Astrocyte (in vitro differentiated cells and primary cell): ENCODE data around the gene CR2. TPM values are rescaled to one million over a fixed set of nuclear protein-coding genes. Genes with fewer than 3 reads are reported as not detected.

Source experiments
- DNase-seq: peaks from one replicate; pipeline ENCODE4 v3.0.0-alpha.2; 2010; ENCODE audit warnings: low read depth
- FAIRE-seq: peaks from 2 replicates; lab custom pipeline; 2011; peaks lifted over from hg19 to GRCh38; lab: Jason Lieb, UNC
- H2AFZ ChIP-seq: 2 replicates; pipeline ENCODE4 v1.6.0; 2012; ENCODE audit warnings: low read depth, low read length, inconsistent platforms
- H3K27ac ChIP-seq: 2 replicates; pipeline ENCODE4 v1.5.1; 2011; ENCODE audit warnings: low read depth, low read length, inconsistent platforms
- H3K27me3 ChIP-seq: 2 replicates; pipeline ENCODE4 v1.6.0; 2011; ENCODE audit warnings: low read length, inconsistent platforms; ENCODE audit not compliant: insufficient read depth
- H3K36me3 ChIP-seq: 2 replicates; pipeline ENCODE4 v1.5.1; 2011; ENCODE audit warnings: low read length, inconsistent platforms; ENCODE audit not compliant: insufficient read depth
- H3K4me1 ChIP-seq: 2 replicates; pipeline ENCODE4 v1.5.1; 2011; ENCODE audit warnings: low read length, inconsistent platforms; ENCODE audit not compliant: insufficient read depth
- H3K4me2 ChIP-seq: 2 replicates; pipeline ENCODE4 v1.6.0; 2012; ENCODE audit warnings: low read length, inconsistent platforms
- H3K4me3 ChIP-seq: 2 replicates; pipeline ENCODE4 v1.5.1; 2011; ENCODE audit warnings: low read depth, mild to moderate bottlenecking, low read length, inconsistent platforms; ENCODE audit not compliant: insufficient read depth
- H3K79me2 ChIP-seq: 2 replicates; pipeline ENCODE4 v1.6.0; 2012; ENCODE audit warnings: mild to moderate bottlenecking, low read length, inconsistent platforms; ENCODE audit not compliant: insufficient read depth
- H3K9ac ChIP-seq: 2 replicates; pipeline ENCODE4 v1.6.0; 2012; ENCODE audit warnings: mild to moderate bottlenecking, low read length, inconsistent platforms
- H3K9me3 ChIP-seq: 2 replicates; pipeline ENCODE4 v1.5.1; 2012; ENCODE audit warnings: low read depth, mild to moderate bottlenecking, low read length, inconsistent platforms; ENCODE audit not compliant: insufficient read depth
- H4K20me1 ChIP-seq: 2 replicates; pipeline ENCODE4 v1.6.0; 2012; ENCODE audit warnings: low read length, inconsistent platforms; ENCODE audit not compliant: insufficient read depth
- H3K27ac Mint-ChIP-seq: one replicate; pipeline ENCODE4 v1.8.0; 2021; ENCODE audit warnings: mild to moderate bottlenecking, mixed read lengths; ENCODE audit not compliant: unreplicated experiment
- H3K27me3 Mint-ChIP-seq: one replicate; pipeline ENCODE4 v1.8.0; 2021; ENCODE audit warnings: low read depth, mixed read lengths; ENCODE audit not compliant: unreplicated experiment
- H3K36me3 Mint-ChIP-seq: one replicate; pipeline ENCODE4 v1.8.0; 2021; ENCODE audit warnings: low read depth, mixed read lengths; ENCODE audit not compliant: unreplicated experiment
- H3K4me1 Mint-ChIP-seq: one replicate; pipeline ENCODE4 v1.8.0; 2021; ENCODE audit warnings: low read depth, mixed read lengths; ENCODE audit not compliant: unreplicated experiment
- H3K4me3 Mint-ChIP-seq: one replicate; pipeline ENCODE4 v1.8.0; 2021; ENCODE audit warnings: mild to moderate bottlenecking, moderate library complexity, mixed read lengths; ENCODE audit not compliant: unreplicated experiment
- H3K9me3 Mint-ChIP-seq: one replicate; pipeline ENCODE4 v1.8.0; 2021; ENCODE audit warnings: mild to moderate bottlenecking, mixed read lengths; ENCODE audit not compliant: unreplicated experiment
- CTCF ChIP-seq: IDR thresholded peaks from 2 replicates; pipeline ENCODE4 v1.5.1; 2011; ENCODE audit warnings: low read depth, mild to moderate bottlenecking, inconsistent platforms, low read length, moderate library complexity; ENCODE audit not compliant: insufficient read depth
- EZH2 ChIP-seq: IDR thresholded peaks from 2 replicates; pipeline ENCODE4 v1.6.1; 2012; ENCODE audit warnings: mild to moderate bottlenecking, low read length, inconsistent platforms; ENCODE audit not compliant: insufficient read depth
- total RNA-seq: library from RNA; stranded (reverse); gene quantifications from 2 replicates; pipeline ENCODE4 v1.2.1, GENCODE V29; 2021

The CR2 gene
- total RNA-seq, 1 donor from 2014 or later = 0.09 TPM

DNA sequence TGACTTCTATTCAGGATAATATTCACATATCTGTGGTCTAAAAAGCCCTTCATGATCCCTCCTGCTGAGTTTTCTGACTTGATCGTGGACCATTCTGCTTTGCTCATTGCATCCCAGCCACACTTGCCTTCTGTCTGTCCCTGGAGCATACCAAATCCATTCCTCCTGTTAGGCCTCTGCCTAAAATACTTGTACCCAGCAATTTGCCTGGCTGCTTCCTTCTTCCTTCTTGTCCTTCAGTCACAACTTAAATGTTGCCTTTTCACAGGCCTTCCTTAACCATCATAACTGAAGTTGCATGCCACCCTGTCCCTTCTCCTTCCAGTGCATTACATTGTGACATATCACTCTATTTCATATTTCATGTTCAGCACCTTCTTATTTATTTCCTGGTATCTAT is 4.3 kb downstream of the CR2 start:
- Histone ChIP-seq H3K9ac (no peak overlapping the region), H3K4me3 (no peak overlapping the region), H4K20me1 (no peaks in the 10 kb centered on the region), H3K4me1 (peaks cover 4% of the 10 kb centered on the region), H3K4me2 (no peak overlapping the region), H3K9me3 (no peaks in the 10 kb centered on the region), H3K36me3 (no peaks in the 10 kb centered on the region), H3K27me3 (peaks cover 36% of the 10 kb centered on the region), H3K27ac (no peak overlapping the region), H3K79me2 (no peaks in the 10 kb centered on the region), H2AFZ (no peak overlapping the region)
- no peak overlapping the region for H3K4me3 Mint-ChIP-seq
- no peak for TF ChIP-seq EZH2
- no peak for TF ChIP-seq CTCF
- H3K36me3 Mint-ChIP-seq = no peaks in the 10 kb centered on the region
- no peaks in the 10 kb centered on the region for H3K4me1 Mint-ChIP-seq
- no peak for FAIRE-seq
- DNase-seq = no peak
- no peaks in the 10 kb centered on the region for H3K9me3 Mint-ChIP-seq
- H3K27me3 Mint-ChIP-seq = peaks cover 22% of the 10 kb centered on the region
- no peak overlapping the region for H3K27ac Mint-ChIP-seq

DNA sequence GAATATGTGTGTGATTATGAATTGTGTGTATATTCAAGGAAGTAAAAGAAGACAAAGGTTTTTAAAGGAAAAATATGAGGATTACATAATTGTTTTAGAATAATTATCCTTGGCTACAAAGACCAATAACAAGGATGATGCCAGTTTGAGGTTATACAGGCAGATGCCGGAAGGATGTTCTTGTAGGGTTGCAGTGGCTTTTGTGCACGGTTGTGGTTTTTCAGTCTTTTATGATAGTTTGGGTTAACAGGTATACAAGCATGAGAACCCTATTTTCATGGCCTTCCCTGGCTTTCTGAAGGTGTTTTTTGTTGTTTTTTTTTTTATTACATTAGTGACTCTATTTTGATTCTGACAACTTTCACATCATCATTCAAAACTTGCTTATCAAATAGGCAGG is 4.9 kb downstream of the CR2 start:
- no peak overlapping the region for H2AFZ ChIP-seq
- H3K9me3 ChIP-seq = no peaks in the 10 kb centered on the region
- H3K4me2 ChIP-seq = no peak overlapping the region
- no peaks in the 10 kb centered on the region for H3K79me2 ChIP-seq
- no peaks in the 10 kb centered on the region for H3K36me3 ChIP-seq
- peaks cover 32% of the 10 kb centered on the region for H3K27me3 ChIP-seq
- peaks cover 4% of the 10 kb centered on the region for H3K4me1 ChIP-seq
- H4K20me1 ChIP-seq = no peaks in the 10 kb centered on the region
- TF ChIP-seq CTCF = no peak
- no peak for TF ChIP-seq EZH2
- H3K9ac ChIP-seq = no peak overlapping the region
- no peak overlapping the region for H3K27ac Mint-ChIP-seq
- no peak overlapping the region for H3K4me3 ChIP-seq
- H3K9me3 Mint-ChIP-seq = no peaks in the 10 kb centered on the region
- no peaks in the 10 kb centered on the region for H3K36me3 Mint-ChIP-seq
- H3K4me3 Mint-ChIP-seq = no peak overlapping the region
- H3K27me3 Mint-ChIP-seq = peaks cover 17% of the 10 kb centered on the region
- DNase-seq (no peak), FAIRE-seq (no peak)
- H3K4me1 Mint-ChIP-seq = no peaks in the 10 kb centered on the region
- no peak overlapping the region for H3K27ac ChIP-seq

DNA sequence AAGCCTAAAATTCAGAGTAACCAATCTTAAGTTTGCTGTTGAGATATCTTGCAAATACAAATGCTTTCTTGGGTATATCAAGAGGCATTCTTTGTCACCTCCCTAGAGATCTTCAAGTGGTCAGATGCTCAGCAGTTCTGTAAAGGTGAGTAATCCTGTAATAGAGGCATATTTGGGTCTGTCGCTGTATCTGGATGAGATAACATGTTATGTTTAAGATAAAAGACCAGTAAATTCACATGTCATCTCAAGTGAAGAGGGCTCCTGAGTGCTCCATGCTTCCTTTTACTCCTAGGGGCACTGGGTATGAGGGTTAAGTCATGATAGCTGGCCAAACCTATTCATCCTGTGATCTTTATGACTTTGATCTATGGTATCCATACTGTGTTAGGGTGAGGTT is 7.5 kb downstream of the CR2 start:
- no peaks in the 10 kb centered on the region for H3K79me2 ChIP-seq
- no peak overlapping the region for H3K27ac ChIP-seq
- Mint-ChIP-seq H3K36me3 (no peaks in the 10 kb centered on the region), H3K4me3 (no peak overlapping the region), H3K27me3 (peaks cover 13% of the 10 kb centered on the region), H3K9me3 (no peaks in the 10 kb centered on the region), H3K27ac (no peak overlapping the region), H3K4me1 (no peaks in the 10 kb centered on the region)
- H3K4me2 ChIP-seq = no peak overlapping the region
- FAIRE-seq (no peak), DNase-seq (no peak)
- H2AFZ ChIP-seq = no peak overlapping the region
- H3K27me3 ChIP-seq = peaks cover 9% of the 10 kb centered on the region
- no peak overlapping the region for H3K9ac ChIP-seq
- H3K4me1 ChIP-seq = no peaks in the 10 kb centered on the region
- no peak overlapping the region for H3K4me3 ChIP-seq
- no peaks in the 10 kb centered on the region for H3K9me3 ChIP-seq
- TF ChIP-seq EZH2 (no peak), CTCF (no peak)
- no peaks in the 10 kb centered on the region for H4K20me1 ChIP-seq
- H3K36me3 ChIP-seq = no peaks in the 10 kb centered on the region
